Thymus (tissue), 11 donors: ENCODE measurements around the gene DCHS2. TPM values are rescaled to one million over a fixed set of nuclear protein-coding genes. Genes with fewer than 3 reads are reported as not detected.

ENCODE experiments used
- DNase-seq, 9 donors: peaks; one replicate each; pipeline ENCODE4 v3.0.0-alpha.2; 2013; ENCODE audit warnings: low spot score in 9 of 9, low read depth in 6 of 9, missing footprints in 1 of 9
- H3K27ac ChIP-seq, 2 donors: one replicate each; pipeline ENCODE4 v1.5.1; 2013; ENCODE audit warnings: control low read depth in 1 of 2, low read depth in 1 of 2, low read length in 1 of 2, mild to moderate bottlenecking in 1 of 2, moderate library complexity in 1 of 2
- H3K27me3 ChIP-seq, 2 donors: one replicate each; pipeline ENCODE4 v1.5.1; 2013; ENCODE audit warnings: low read length in 1 of 2; ENCODE audit not compliant: control insufficient read depth in 2 of 2, insufficient read depth in 1 of 2
- H3K36me3 ChIP-seq, 2 donors: one replicate each; pipeline ENCODE4 v1.5.1; 2013; ENCODE audit warnings: low read length in 1 of 2, mild to moderate bottlenecking in 1 of 2, moderate library complexity in 1 of 2; ENCODE audit not compliant: control insufficient read depth in 2 of 2, insufficient read depth in 2 of 2
- H3K4me1 ChIP-seq, 2 donors: one replicate each; pipeline ENCODE4 v1.5.1; 2013; ENCODE audit warnings: low read length in 2 of 2; ENCODE audit not compliant: control insufficient read depth in 2 of 2, insufficient read depth in 2 of 2
- H3K4me3 ChIP-seq, 2 donors: one replicate each; pipeline ENCODE4 v1.5.1; 2013; ENCODE audit warnings: low read length in 2 of 2, control low read depth in 1 of 2, mild to moderate bottlenecking in 1 of 2
- H3K9me3 ChIP-seq, 2 donors: one replicate each; pipeline ENCODE4 v1.5.1; 2013; ENCODE audit warnings: low read length in 1 of 2, mild to moderate bottlenecking in 1 of 2; ENCODE audit not compliant: control insufficient read depth in 2 of 2, insufficient read depth in 1 of 2
- WGBS: extraction: QIAGEN DNeasy Blood & Tissue Kit; methylation state at CpG from one replicate; pipeline ENCODE4 v1.1.7; 2013; 5-methylcytosine and 5-hydroxymethylcytosine counted together
- polyA plus RNA-seq: library from polyadenylated mRNA; stranded (reverse); fragments of 200-250 nt; gene quantifications from one replicate; pipeline ENCODE4 v1.2.3, GENCODE V29; 2013
- total RNA-seq: library from RNA; stranded (reverse); fragments of 120-200 nt; gene quantifications from one replicate; pipeline ENCODE4 v1.2.4, GENCODE V29; 2013
- donor health status: healthy.

Gene DCHS2
- total and polyA plus RNA-seq, 2 donors = 0.07 to 0.19 TPM

DNA sequence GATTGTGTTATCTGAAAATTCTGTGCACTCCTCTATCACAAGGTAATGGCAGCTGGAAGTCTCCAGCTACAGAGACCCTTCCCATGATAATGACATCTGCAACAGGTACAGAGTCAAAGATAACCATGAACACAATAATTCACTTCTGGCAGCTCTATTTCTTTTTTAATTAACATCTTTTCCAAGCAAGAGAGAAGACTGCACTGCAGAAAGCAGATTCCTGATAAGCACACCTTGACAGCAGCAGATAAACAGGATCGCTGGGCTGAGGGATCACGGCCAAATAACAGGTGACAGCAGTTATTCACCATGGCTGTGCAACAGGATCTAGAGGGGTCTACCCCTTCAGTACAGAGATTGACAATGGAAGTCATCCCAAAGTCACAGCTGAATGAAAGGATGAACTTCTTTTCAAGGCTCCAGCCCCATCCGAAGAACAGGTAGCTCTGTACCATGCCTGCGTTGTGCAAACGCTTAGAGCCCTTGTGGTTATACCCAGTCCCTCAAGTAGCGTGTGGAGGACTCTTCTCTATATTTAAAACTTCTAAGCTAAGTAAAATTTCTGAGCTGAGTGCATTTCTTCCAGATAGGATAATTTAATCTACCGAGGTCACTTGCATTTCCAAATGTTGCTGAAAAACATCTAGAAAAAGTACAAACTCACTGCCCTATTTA, 66.7 kb downstream of the DCHS2 start:
- DNase-seq = no peak
- no peak overlapping the region for H3K27ac ChIP-seq
- H3K9me3 ChIP-seq = no peaks in the 10 kb centered on the region
- H3K27me3 ChIP-seq = no peaks in the 10 kb centered on the region
- H3K36me3 ChIP-seq = no peaks in the 10 kb centered on the region
- no peaks in the 10 kb centered on the region for H3K4me1 ChIP-seq
- no peak overlapping the region for H3K4me3 ChIP-seq
- 90% methylated on average over 7 of the region's 7 CpGs for WGBS

DNA sequence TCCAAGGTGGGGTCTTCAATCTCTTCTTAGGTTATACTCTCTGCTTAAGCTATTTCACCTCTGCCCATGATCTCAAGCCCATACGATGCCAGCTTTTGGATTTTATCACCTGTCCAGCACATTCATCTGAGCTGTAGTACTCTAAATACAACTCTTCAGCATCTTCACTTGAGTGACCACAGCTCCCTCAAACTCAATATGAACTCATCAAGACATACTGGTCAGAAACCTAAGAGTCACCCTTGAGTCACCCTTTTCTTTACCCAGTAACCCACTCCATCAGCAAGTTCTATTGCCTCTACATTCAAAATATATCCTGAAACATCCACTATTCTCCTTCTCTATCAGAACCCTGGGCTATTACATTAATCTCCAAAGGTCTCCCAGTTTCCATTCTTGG, 69.4 kb downstream of the DCHS2 start:
- Histone ChIP-seq H3K4me3 (no peak overlapping the region), H3K36me3 (no peaks in the 10 kb centered on the region), H3K27me3 (peaks cover 0 to 12% of the 10 kb centered on the region in 2 donors), H3K9me3 (no peaks in the 10 kb centered on the region), H3K4me1 (no peaks in the 10 kb centered on the region), H3K27ac (no peak overlapping the region)
- WGBS = 0% methylated on average over 1 of the region's 1 CpG
- DNase-seq = no peak

GRCh38 chr4:154421618-154422017, 70.0 kb downstream of the DCHS2 start:
- peaks cover 0 to 2% of the 10 kb centered on the region in 2 donors for H3K4me1 ChIP-seq
- H3K27me3 ChIP-seq = peaks cover 0 to 18% of the 10 kb centered on the region in 2 donors
- H3K27ac ChIP-seq = no peak overlapping the region
- no peak for DNase-seq
- no peak overlapping the region for H3K4me3 ChIP-seq
- 87% methylated on average over 6 of the region's 6 CpGs for WGBS
- no peaks in the 10 kb centered on the region for H3K9me3 ChIP-seq
- H3K36me3 ChIP-seq = no peaks in the 10 kb centered on the region

GRCh38 chr4:154417373-154417673, 74.3 kb downstream of the DCHS2 start:
- Histone ChIP-seq H3K27me3 (peaks cover 0 to 33% of the 10 kb centered on the region in 2 donors), H3K9me3 (no peaks in the 10 kb centered on the region), H3K27ac (no peak overlapping the region), H3K36me3 (no peaks in the 10 kb centered on the region), H3K4me1 (peaks cover 0 to 4% of the 10 kb centered on the region in 2 donors), H3K4me3 (no peak overlapping the region)
- DNase-seq = no peak
- WGBS = 42% methylated on average over 2 of the region's 2 CpGs

DNA sequence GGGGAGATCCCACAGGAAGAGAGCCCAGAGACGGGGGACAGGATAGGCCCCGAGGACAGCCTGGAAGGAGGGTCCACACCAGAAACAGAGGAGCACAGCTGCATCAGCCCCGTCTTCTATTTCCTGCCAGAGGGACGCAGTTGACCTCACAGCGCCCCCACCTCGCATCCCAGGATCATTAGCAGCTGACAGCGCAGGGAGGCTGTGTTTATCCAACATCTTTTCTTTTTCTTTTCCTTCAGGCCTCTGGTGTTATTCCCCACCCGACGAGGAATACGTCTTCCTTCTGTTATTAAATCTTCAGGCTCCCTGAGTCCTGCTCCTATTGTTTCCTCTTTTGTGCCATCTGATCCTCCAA, 75.4 kb downstream of the DCHS2 start:
- Histone ChIP-seq H3K4me1 (peaks cover 0 to 4% of the 10 kb centered on the region in 2 donors), H3K27ac (no peak overlapping the region), H3K9me3 (no peaks in the 10 kb centered on the region), H3K27me3 (peaks cover 0 to 33% of the 10 kb centered on the region in 2 donors), H3K4me3 (peak overlapping the region in 1 of 2 donors; percentile 25), H3K36me3 (no peaks in the 10 kb centered on the region)
- no peak for DNase-seq
- 5% methylated on average over 10 of the region's 10 CpGs for WGBS

DNA sequence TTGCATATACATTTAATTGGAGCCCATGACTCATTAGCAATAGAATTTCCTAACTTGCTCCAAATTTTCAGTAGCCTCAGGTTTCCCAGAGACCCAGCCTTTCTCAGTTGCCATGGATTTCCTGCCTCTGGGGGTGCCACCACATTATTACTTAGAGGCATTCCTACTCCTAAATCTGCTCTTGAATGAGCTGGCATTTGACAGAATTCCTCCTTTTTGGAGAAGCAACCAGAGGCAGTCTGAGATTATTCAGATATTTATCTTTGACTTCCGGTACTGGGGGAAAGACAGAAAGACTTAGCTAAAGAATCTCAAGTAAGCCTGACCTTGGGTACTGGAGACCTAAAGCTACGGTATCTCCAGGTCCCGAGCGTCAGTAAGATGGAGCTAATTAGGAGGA, 76.3 kb downstream of the DCHS2 start:
- Histone ChIP-seq H3K9me3 (no peaks in the 10 kb centered on the region), H3K4me3 (no peak overlapping the region), H3K4me1 (peaks cover 0 to 4% of the 10 kb centered on the region in 2 donors), H3K36me3 (no peaks in the 10 kb centered on the region), H3K27ac (no peak overlapping the region), H3K27me3 (peaks cover 0 to 33% of the 10 kb centered on the region in 2 donors)
- WGBS = 80% methylated on average over 4 of the region's 4 CpGs
- no peak for DNase-seq

GRCh38 chr4:154414796-154415195, 76.8 kb downstream of the DCHS2 start:
- no peak overlapping the region for H3K4me3 ChIP-seq
- H3K4me1 ChIP-seq = peaks cover 0 to 4% of the 10 kb centered on the region in 2 donors
- 94% methylated on average over 3 of the region's 3 CpGs for WGBS
- no peak overlapping the region for H3K27ac ChIP-seq
- H3K36me3 ChIP-seq = no peaks in the 10 kb centered on the region
- H3K27me3 ChIP-seq = peaks cover 0 to 33% of the 10 kb centered on the region in 2 donors
- no peaks in the 10 kb centered on the region for H3K9me3 ChIP-seq
- DNase-seq = no peak

- 90% methylated on average over 2 of the region's 2 CpGs for WGBS
- no peak overlapping the region for H3K27ac ChIP-seq
Measured at GRCh38 chr4:154414371-154414770, 77.2 kb downstream of the DCHS2 start.

GRCh38 chr4:154407443-154407842, 84.2 kb downstream of the DCHS2 start:
- no peak overlapping the region for H3K4me3 ChIP-seq
- DNase-seq = no peak
- H3K4me1 ChIP-seq = no peaks in the 10 kb centered on the region
- H3K36me3 ChIP-seq = no peaks in the 10 kb centered on the region
- no peaks in the 10 kb centered on the region for H3K9me3 ChIP-seq
- no peaks in the 10 kb centered on the region for H3K27me3 ChIP-seq
- H3K27ac ChIP-seq = no peak overlapping the region

More at GRCh38 chr4:154414371-154414770, 77.2 kb downstream of the DCHS2 start:
- no peak overlapping the region for H3K4me3 ChIP-seq
- H3K27me3 ChIP-seq = peaks cover 0 to 33% of the 10 kb centered on the region in 2 donors
- no peak for DNase-seq
- no peaks in the 10 kb centered on the region for H3K36me3 ChIP-seq
- H3K9me3 ChIP-seq = no peaks in the 10 kb centered on the region
- peaks cover 0 to 4% of the 10 kb centered on the region in 2 donors for H3K4me1 ChIP-seq
